B cell (primary cell): ENCODE results near the gene TRPM2. TPM values are rescaled to one million over a fixed set of nuclear protein-coding genes. Genes with fewer than 3 reads are reported as not detected.
"Not testable (repeated sequence)": the region's sequence is repeated elsewhere in the genome, so short reads cannot be mapped to it uniquely, and the experiment has no call there.

Source experiments
- ATAC-seq: fragments of 200-7000 bp; cut with Tn5 transposase; one replicate; pipeline ENCODE4 v1.10.0; 2021; ENCODE audit warnings: low read depth, mild to moderate bottlenecking, moderate number of reproducible peaks, moderate library complexity
- CTCF ChIA-PET: fragments of 350-600 bp; sonication (Branson Sonifier 250); formaldehyde crosslinking; loops from one replicate; lab custom pipeline; 2021; ENCODE audit warnings: antibody characterized with exemption, inconsistent platforms; lab: Charles Lee
- POLR2A ChIA-PET: fragments of 350-600 bp; sonication (Branson Sonifier 250); formaldehyde crosslinking; loops from one replicate; lab custom pipeline; 2021; ENCODE audit warnings: antibody characterized with exemption; lab: Charles Lee
- DNase-seq: peaks from one replicate; pipeline ENCODE4 v3.0.0; 2013
- H2AFZ ChIP-seq: 2 replicates; pipeline ENCODE4 v1.6.1; 2012; ENCODE audit warnings: mild to moderate bottlenecking, low read depth, low read length; ENCODE audit not compliant: insufficient read depth, poor library complexity, severe bottlenecking
- H3K27ac ChIP-seq, 2 donors: 1 replicate in 1 of 2; 2 replicates in 1 of 2; pipeline ENCODE4 v1.5.1; 2012 to 2013; ENCODE audit warnings: low read length in 2 of 2, mild to moderate bottlenecking in 2 of 2, moderate library complexity in 1 of 2
- H3K27me3 ChIP-seq, 4 experiments: fragments of 200-600 bp in 1 of 4; sonication (generic) in 1 of 4; replicated peaks in 1 of 4; 1 replicate in 2 of 4; 2 replicates in 2 of 4; pipeline versions ENCODE4 v1.6.1 to v1.7.0; 2013 to 2016; ENCODE audit warnings: low read length in 3 of 4, mild to moderate bottlenecking in 2 of 4, mixed read lengths in 1 of 4, moderate library complexity in 1 of 4; ENCODE audit not compliant: insufficient read depth in 4 of 4, control insufficient read depth in 3 of 4; ENCODE audit errors: control extremely low read depth in 1 of 4
- H3K36me3 ChIP-seq, 2 experiments: replicated peaks in 1 of 2; 1 replicate in 1 of 2; 2 replicates in 1 of 2; pipeline versions ENCODE4 v1.6.1 to v1.7.1; 2013; ENCODE audit warnings: low read length in 1 of 2; ENCODE audit not compliant: insufficient read depth in 2 of 2, control insufficient read depth in 1 of 2; ENCODE audit errors: control extremely low read depth in 1 of 2, extremely low read depth in 1 of 2
- H3K4me1 ChIP-seq, 2 donors: fragments of 200-600 bp in 1 of 2; sonication (generic) in 1 of 2; 1 replicate in 1 of 2; 2 replicates in 1 of 2; pipeline versions ENCODE4 v1.5.1 to v1.6.1; 2013 to 2017; ENCODE audit warnings: low read length in 2 of 2; ENCODE audit not compliant: control insufficient read depth in 2 of 2, insufficient read depth in 2 of 2
- H3K4me2 ChIP-seq: replicated peaks from 2 replicates; pipeline ENCODE3; 2012; ENCODE audit warnings: mild to moderate bottlenecking, low read depth, low read length; ENCODE audit not compliant: poor library complexity, severe bottlenecking
- H3K4me3 ChIP-seq, 5 experiments: fragments of 200-600 bp in 1 of 5; sonication (generic) in 1 of 5; 1 replicate in 3 of 5; 2 replicates in 2 of 5; pipeline versions ENCODE4 v1.5.1 to v1.7.0; 2011 to 2016; ENCODE audit warnings: low read length in 4 of 5, mild to moderate bottlenecking in 4 of 5, low read depth in 2 of 5, control low read depth in 1 of 5, moderate library complexity in 1 of 5; ENCODE audit not compliant: insufficient read depth in 1 of 5; ENCODE audit errors: control extremely low read depth in 1 of 5, extremely low read depth in 1 of 5
- H3K79me2 ChIP-seq: fragments of 200-600 bp; sonication (generic); one replicate; pipeline ENCODE4 v1.6.0; 2016; ENCODE audit warnings: low read length; ENCODE audit not compliant: control insufficient read depth, insufficient read depth
- H3K9ac ChIP-seq: fragments of 200-600 bp; sonication (generic); 2 replicates; pipeline ENCODE4 v1.6.1; 2017; ENCODE audit warnings: mild to moderate bottlenecking, low read length, moderate library complexity
- H3K9me3 ChIP-seq, 3 donors: one replicate each; pipeline versions ENCODE4 v1.6.1 to v1.7.1; 2013; ENCODE audit warnings: low read length in 2 of 3; ENCODE audit not compliant: control insufficient read depth in 2 of 3, insufficient read depth in 1 of 3; ENCODE audit errors: control extremely low read depth in 1 of 3
- H4K20me1 ChIP-seq: 2 replicates; pipeline ENCODE4 v1.6.0; 2012; ENCODE audit warnings: mild to moderate bottlenecking, low read length; ENCODE audit not compliant: insufficient read depth, control insufficient read depth, poor library complexity, severe bottlenecking
- H3K27ac Mint-ChIP-seq: one replicate; pipeline ENCODE4 v1.8.0; 2021; ENCODE audit warnings: mixed read lengths
- H3K27me3 Mint-ChIP-seq: one replicate; pipeline ENCODE4 v1.8.0; 2021; ENCODE audit warnings: mixed read lengths
- H3K4me1 Mint-ChIP-seq: one replicate; pipeline ENCODE4 v1.8.0; 2021; ENCODE audit warnings: mixed read lengths
- H3K4me3 Mint-ChIP-seq: one replicate; pipeline ENCODE4 v1.8.0; 2021; ENCODE audit warnings: mixed read lengths
- H3K9me3 Mint-ChIP-seq: one replicate; pipeline ENCODE4 v1.8.0; 2022; ENCODE audit warnings: mixed read lengths; ENCODE audit not compliant: insufficient read depth
- EZH2 ChIP-seq: IDR thresholded peaks from 2 replicates; pipeline ENCODE4 v1.6.1; 2012; ENCODE audit warnings: borderline replicate concordance, low read depth, mild to moderate bottlenecking, moderate library complexity, low read length; ENCODE audit not compliant: insufficient read depth, poor library complexity, severe bottlenecking
- WGBS: methylation state at CpG from one replicate; pipeline ENCODE4 v1.1.5; 2013; ENCODE audit warnings: missing lambda C conversion rate; ENCODE audit not compliant: insufficient coverage; 5-methylcytosine and 5-hydroxymethylcytosine counted together
- intact Hi-C: fragments of 100-400 bp; cut with micrococcal nuclease; formaldehyde crosslinking; loops from one replicate; pipeline ENCODE4 v1.10.0; 2022
- polyA plus RNA-seq: library from polyadenylated mRNA; depleted of rRNA; stranded (reverse); fragments of >200 nt; gene quantifications from 2 replicates; pipeline ENCODE4 v1.2.3, GENCODE V29; 2012
- total RNA-seq, 2 donors: library from RNA; stranded (reverse); fragments of 120-200 nt in 1 of 2; gene quantifications; 1 replicate in 1 of 2; 2 replicates in 1 of 2; pipeline versions ENCODE4 v1.2.3 to v1.2.4, GENCODE V29; 2013 to 2022
- TF ChIP-seq, protein P1 (sequence below): fragments of 200-600 bp; IDR thresholded peaks from one replicate; pipeline ENCODE4 v1.8.0; 2022; ENCODE audit warnings: antibody characterized with exemption, mild to moderate bottlenecking

TRPM2 gene
- total and polyA plus RNA-seq, 2 donors (not counting 1 experiment from before 2014, with no cell fraction given), result 1.6 to 8.4 TPM

DNA sequence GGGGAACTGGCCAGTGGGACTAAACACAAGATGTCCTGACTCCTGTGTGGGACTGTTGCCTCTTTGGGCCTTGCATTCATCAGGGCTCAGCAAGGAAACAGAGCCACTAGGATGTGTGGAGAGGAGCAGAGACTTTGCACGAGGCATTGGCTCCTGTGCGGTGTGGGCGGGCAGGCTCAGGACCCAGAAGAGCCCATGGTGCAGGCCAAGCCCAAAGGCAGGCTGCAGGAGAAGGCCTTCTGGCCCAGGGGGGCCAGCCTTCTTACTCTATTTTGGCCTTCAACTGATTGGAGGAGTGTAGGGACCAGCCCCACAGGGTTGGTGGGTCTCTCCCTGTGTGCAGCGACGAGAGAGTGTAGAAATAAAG lies 125.4 kb downstream of the TRPM2 start:
- no peak overlapping the region for H3K27ac Mint-ChIP-seq
- POLR2A ChIA-PET, result no interaction called here

DNA sequence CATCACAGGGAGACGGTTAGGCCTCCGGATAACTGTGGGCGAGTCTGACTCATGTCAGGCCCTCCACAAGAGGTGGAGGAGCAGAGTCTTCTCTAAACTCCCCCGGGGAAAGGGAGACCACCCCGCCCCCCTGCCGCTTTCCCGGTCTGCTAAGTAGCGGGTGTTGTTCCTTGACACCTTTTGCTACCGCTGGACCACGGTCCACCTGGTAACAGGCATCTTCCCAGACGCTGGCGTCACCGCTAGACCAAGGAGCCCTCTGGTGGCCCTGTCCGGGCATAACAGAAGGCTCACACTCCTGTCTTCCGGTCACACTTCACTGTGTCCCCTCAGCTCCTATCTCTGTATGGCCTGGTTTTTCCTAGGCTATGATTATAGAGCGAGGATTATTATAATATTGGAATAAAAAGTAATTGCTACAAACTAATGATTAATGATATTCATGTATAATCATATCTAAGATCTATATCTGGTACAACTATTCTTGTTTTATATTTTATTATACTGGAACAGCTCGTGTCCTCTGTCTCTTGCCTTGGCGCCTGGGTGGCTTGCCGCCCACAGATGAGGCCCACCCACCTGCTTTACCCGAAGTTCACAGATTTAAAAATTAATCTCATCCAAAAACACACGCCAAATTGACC lies 126.3 kb downstream of the TRPM2 start:
- 31% methylated on average over 8 of the region's 21 CpGs for WGBS
- H3K9me3 Mint-ChIP-seq, H3K27me3 ChIP-seq, H3K4me2 ChIP-seq, H3K4me3 Mint-ChIP-seq, H3K4me3 ChIP-seq, H3K36me3 ChIP-seq, ATAC-seq, H3K79me2 ChIP-seq, H3K4me1 Mint-ChIP-seq, H3K27me3 Mint-ChIP-seq, H3K9ac ChIP-seq, H2AFZ ChIP-seq, H3K9me3 ChIP-seq, H3K4me1 ChIP-seq, H3K27ac ChIP-seq, H3K27ac Mint-ChIP-seq, POLR2A ChIA-PET, H4K20me1 ChIP-seq: not testable (repeated sequence)
- intact Hi-C loops, result loop anchor here (10.0 kb wide), 2 partner anchors 125 to 665 kb away; partner anchors contain the start of gene TRPM2
- DNase-seq, result peak; percentile 56
- CTCF ChIA-PET, result interaction anchor here (0.6 to 1.5 kb wide), 4 partner anchors 22 to 669 kb away, joined by 4 to 5 read pairs (median 4); no protein-coding TSS in a partner anchor
- TF ChIP-seq, protein P1, sequence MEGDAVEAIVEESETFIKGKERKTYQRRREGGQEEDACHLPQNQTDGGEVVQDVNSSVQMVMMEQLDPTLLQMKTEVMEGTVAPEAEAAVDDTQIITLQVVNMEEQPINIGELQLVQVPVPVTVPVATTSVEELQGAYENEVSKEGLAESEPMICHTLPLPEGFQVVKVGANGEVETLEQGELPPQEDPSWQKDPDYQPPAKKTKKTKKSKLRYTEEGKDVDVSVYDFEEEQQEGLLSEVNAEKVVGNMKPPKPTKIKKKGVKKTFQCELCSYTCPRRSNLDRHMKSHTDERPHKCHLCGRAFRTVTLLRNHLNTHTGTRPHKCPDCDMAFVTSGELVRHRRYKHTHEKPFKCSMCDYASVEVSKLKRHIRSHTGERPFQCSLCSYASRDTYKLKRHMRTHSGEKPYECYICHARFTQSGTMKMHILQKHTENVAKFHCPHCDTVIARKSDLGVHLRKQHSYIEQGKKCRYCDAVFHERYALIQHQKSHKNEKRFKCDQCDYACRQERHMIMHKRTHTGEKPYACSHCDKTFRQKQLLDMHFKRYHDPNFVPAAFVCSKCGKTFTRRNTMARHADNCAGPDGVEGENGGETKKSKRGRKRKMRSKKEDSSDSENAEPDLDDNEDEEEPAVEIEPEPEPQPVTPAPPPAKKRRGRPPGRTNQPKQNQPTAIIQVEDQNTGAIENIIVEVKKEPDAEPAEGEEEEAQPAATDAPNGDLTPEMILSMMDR, result peak; percentile 71

More for the DNA sequence above, 125.4 kb downstream of the TRPM2 start:
- 85% methylated on average over 3 of the region's 5 CpGs for WGBS
- no peaks in the 10 kb centered on the region for H3K27me3 Mint-ChIP-seq
- H2AFZ ChIP-seq, result no peak overlapping the region
- H3K9ac ChIP-seq, result no peak overlapping the region
- intact Hi-C loops, result no loop called here
- no peaks in the 10 kb centered on the region for H3K36me3 ChIP-seq
- no peaks in the 10 kb centered on the region for H4K20me1 ChIP-seq
- H3K4me2 ChIP-seq, result no peak overlapping the region
- H3K27ac ChIP-seq, result no peak overlapping the region
- DNase-seq, result no peak
- H3K4me3 ChIP-seq, result no peak overlapping the region
- peaks cover 0 to 5% of the 10 kb centered on the region in 2 donors for H3K4me1 ChIP-seq
- no peaks in the 10 kb centered on the region for H3K9me3 ChIP-seq
- H3K4me1 Mint-ChIP-seq, result peaks cover 2% of the 10 kb centered on the region
- no peak overlapping the region for H3K4me3 Mint-ChIP-seq
- no peaks in the 10 kb centered on the region for H3K9me3 Mint-ChIP-seq
- CTCF ChIA-PET, result no interaction called here
- TF ChIP-seq EZH2, result no peak
- TF ChIP-seq, protein P1, result no peak
- ATAC-seq, result no peak
- no peaks in the 10 kb centered on the region for H3K79me2 ChIP-seq
- H3K27me3 ChIP-seq, result peaks cover 0 to 3% (median 0%) of the 10 kb centered on the region in 4 experiments
